Endothelial cell (in vitro differentiated cells): ENCODE data around the gene NAV2. TPM values are rescaled to one million over a fixed set of nuclear protein-coding genes. Genes with fewer than 3 reads are reported as not detected.

Experiments used
- DNase-seq: peaks from one replicate; pipeline ENCODE4 v3.0.0; 2021; ENCODE audit warnings: low spot score
- H3K27ac Mint-ChIP-seq: one replicate; pipeline ENCODE4 v1.8.0; 2021; ENCODE audit warnings: mixed read lengths, inconsistent platforms; ENCODE audit not compliant: unreplicated experiment
- H3K27me3 Mint-ChIP-seq: one replicate; pipeline ENCODE4 v1.8.0; 2021; ENCODE audit warnings: mild to moderate bottlenecking, moderate library complexity, mixed read lengths, inconsistent platforms; ENCODE audit not compliant: unreplicated experiment
- H3K36me3 Mint-ChIP-seq: one replicate; pipeline ENCODE4 v1.8.0; 2021; ENCODE audit warnings: mild to moderate bottlenecking, low read depth, mixed read lengths, inconsistent platforms; ENCODE audit not compliant: unreplicated experiment
- H3K4me1 Mint-ChIP-seq: one replicate; pipeline ENCODE4 v1.8.0; 2021; ENCODE audit warnings: mild to moderate bottlenecking, mixed read lengths, inconsistent platforms; ENCODE audit not compliant: unreplicated experiment
- H3K4me3 Mint-ChIP-seq: one replicate; pipeline ENCODE4 v1.8.0; 2021; ENCODE audit warnings: mild to moderate bottlenecking, mixed read lengths, inconsistent platforms; ENCODE audit not compliant: unreplicated experiment
- H3K9me3 Mint-ChIP-seq: one replicate; pipeline ENCODE4 v1.8.0; 2021; ENCODE audit warnings: mixed read lengths, inconsistent platforms; ENCODE audit not compliant: unreplicated experiment
- total RNA-seq: library from RNA; stranded (reverse); fragmentation: NEBNext Ultra II Directional; extraction: Animal tissue kit (Norgen Biotek cat#: 25700); gene quantifications from one replicate; pipeline ENCODE4 v1.2.1, GENCODE V29; 2021; ENCODE audit not compliant: unreplicated experiment
- TF ChIP-seq, protein P1 (sequence below): fragments of 200-600 bp; sonication (generic); IDR thresholded peaks from one replicate; pipeline ENCODE4 v1.5.0; 2021; ENCODE audit warnings: antibody characterized with exemption; ENCODE audit not compliant: unreplicated experiment

NAV2 gene
- total RNA-seq, 1 donor from 2014 or later = 15.6 TPM

DNA sequence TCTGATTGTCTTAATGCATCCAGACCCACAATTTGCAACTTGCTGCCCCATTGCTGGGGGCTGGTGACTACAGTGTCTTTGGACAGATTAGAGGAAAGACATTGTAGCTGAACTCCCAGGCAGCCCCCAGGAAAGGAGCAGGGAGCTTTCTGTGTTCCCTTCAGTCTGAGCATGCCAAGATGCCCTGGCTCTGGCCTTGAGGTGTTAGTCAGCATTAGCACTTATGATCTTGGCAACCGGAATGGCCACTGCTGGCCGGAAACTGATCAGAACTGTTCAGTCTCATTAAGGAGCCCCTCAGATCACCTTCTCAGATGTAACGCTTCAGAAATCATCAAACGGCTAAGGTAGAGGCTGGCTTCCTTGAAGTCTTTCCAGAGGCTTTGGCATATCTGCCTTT, 195.2 kb downstream of the NAV2 start:
- no peak overlapping the region for H3K4me3 Mint-ChIP-seq
- no peak overlapping the region for H3K27ac Mint-ChIP-seq
- no peak for DNase-seq
- H3K9me3 Mint-ChIP-seq = no peaks in the 10 kb centered on the region
- no peaks in the 10 kb centered on the region for H3K4me1 Mint-ChIP-seq
- H3K27me3 Mint-ChIP-seq = peaks cover 2% of the 10 kb centered on the region
- no peaks in the 10 kb centered on the region for H3K36me3 Mint-ChIP-seq
- TF ChIP-seq, protein P1, sequence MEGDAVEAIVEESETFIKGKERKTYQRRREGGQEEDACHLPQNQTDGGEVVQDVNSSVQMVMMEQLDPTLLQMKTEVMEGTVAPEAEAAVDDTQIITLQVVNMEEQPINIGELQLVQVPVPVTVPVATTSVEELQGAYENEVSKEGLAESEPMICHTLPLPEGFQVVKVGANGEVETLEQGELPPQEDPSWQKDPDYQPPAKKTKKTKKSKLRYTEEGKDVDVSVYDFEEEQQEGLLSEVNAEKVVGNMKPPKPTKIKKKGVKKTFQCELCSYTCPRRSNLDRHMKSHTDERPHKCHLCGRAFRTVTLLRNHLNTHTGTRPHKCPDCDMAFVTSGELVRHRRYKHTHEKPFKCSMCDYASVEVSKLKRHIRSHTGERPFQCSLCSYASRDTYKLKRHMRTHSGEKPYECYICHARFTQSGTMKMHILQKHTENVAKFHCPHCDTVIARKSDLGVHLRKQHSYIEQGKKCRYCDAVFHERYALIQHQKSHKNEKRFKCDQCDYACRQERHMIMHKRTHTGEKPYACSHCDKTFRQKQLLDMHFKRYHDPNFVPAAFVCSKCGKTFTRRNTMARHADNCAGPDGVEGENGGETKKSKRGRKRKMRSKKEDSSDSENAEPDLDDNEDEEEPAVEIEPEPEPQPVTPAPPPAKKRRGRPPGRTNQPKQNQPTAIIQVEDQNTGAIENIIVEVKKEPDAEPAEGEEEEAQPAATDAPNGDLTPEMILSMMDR = no peak

DNA sequence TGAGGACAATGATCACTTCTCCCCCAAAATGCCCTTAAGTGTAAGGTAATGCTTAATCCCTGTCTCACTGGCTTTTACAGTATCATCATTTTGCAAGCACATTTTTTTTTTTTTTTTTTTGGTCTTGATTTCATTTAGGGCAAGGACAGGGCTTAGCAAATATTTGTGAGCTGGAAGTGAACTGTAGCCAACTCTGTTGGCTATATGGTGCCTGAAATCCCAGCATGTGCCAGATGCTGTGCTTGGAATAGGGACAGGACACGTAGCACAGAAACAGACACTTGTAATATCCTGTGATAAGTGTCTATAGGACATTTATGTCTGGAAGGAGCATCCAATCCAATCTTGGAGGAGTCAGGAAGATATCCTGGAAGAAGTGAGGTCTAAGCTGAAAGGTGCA, 198.3 kb downstream of the NAV2 start:
- H3K27ac Mint-ChIP-seq = no peak overlapping the region
- peaks cover 4% of the 10 kb centered on the region for H3K27me3 Mint-ChIP-seq
- H3K36me3 Mint-ChIP-seq = no peaks in the 10 kb centered on the region
- no peak for DNase-seq
- peaks cover 4% of the 10 kb centered on the region for H3K4me1 Mint-ChIP-seq
- H3K4me3 Mint-ChIP-seq = no peak overlapping the region
- H3K9me3 Mint-ChIP-seq = no peaks in the 10 kb centered on the region
- TF ChIP-seq, protein P1 = no peak

DNA sequence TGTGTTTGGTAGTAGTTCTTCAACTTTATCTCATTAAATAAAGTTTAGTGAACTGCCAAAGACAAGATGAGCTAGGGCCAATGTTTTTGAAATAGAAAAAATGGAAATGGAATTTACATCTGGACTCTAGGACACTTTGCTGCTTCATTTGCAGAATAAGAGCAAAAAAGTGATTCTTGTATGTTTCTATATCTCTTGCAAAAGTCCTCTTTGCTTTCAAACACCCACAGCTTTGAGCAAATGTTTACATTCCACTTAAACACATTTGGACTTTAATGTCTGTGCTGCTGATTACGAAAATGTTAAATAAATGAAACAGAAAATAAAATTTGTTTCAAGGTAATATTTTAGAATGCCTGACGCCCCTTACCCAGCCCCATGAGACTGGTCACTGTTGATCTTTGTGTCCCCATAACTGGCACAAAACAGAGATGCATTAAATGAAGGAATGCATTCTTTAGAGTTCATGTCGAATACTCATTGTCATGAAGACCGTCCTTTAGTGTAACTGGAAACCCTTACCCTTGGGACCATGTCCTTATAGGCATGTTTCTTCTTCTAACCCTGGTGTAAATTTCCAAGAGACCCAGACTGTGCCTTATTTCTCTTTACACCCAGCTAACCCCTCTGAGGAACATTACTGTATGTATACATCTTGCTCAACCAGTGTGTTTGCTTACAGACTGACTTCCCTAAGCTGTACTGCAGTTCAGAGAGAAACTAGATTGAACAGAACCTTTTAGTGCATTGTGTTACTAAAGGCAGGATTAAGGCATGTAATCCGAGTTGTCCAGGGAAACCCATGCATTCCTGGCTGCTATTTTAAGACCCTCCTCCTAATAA, 199.7 kb downstream of the NAV2 start:
- H3K27me3 Mint-ChIP-seq = peaks cover 5% of the 10 kb centered on the region
- no peaks in the 10 kb centered on the region for H3K9me3 Mint-ChIP-seq
- no peak overlapping the region for H3K27ac Mint-ChIP-seq
- TF ChIP-seq, protein P1 = no peak
- no peaks in the 10 kb centered on the region for H3K36me3 Mint-ChIP-seq
- peaks cover 4% of the 10 kb centered on the region for H3K4me1 Mint-ChIP-seq
- H3K4me3 Mint-ChIP-seq = no peak overlapping the region
- no peak for DNase-seq

DNA sequence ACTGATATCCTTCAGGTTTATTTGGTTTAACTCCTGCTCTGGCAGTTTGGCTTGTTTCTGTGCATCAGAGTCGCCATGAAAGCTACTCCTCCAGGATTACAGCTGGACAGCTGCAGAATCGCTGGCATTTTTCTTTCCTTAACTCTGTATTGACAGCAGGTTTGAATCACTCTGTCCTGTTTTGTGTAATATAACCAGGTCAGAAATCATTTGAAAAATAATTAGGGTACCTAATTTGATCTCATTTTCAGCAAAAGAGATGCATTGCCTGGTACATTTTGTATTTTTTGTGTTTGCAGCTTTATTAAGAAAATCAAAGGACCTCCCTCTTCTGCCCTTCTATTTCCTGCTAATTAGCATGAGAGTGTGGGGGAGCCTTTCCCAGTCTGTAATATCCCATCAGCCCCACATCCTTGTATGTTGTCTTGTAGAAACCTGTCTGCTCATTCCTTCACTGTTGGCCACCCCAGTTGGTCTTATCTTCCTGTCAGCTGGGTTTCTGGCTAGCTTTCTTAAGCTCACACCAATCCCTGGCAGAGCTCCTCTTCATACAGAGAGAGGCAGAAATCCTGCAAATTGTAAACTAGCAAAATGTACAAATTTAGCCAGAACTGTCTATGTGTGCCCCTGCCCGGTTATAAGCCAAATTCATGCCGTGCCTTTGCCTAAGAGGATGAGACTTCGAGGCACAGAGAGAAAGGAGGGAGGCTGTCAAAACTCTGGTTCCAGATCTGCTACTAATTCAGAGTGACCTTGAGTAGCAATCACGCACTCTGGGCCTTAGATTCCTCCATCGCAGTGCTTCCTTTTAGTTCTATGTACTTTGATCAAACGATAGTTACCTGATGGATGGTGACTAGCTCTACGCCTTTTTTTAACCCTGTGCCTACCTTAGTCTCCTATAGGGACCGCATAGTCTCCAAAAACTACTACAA, 200.6 kb downstream of the NAV2 start:
- H3K27ac Mint-ChIP-seq = no peak overlapping the region
- no peaks in the 10 kb centered on the region for H3K36me3 Mint-ChIP-seq
- no peak overlapping the region for H3K4me3 Mint-ChIP-seq

More for the DNA sequence above, 200.6 kb downstream of the NAV2 start:
- TF ChIP-seq, protein P1 = no peak
- Mint-ChIP-seq H3K4me1 (peaks cover 4% of the 10 kb centered on the region), H3K9me3 (no peaks in the 10 kb centered on the region), H3K27me3 (peaks cover 6% of the 10 kb centered on the region)
- DNase-seq = no peak
